Inflammatory macrophage (primary cell): ENCODE measurements around the gene MFAP2.
"Not testable (repeated sequence)": the region's sequence is repeated elsewhere in the genome, so short reads cannot be mapped to it uniquely, and the experiment has no call there.

Experiments used
- DNase-seq, 2 donors: peaks; one replicate each; pipeline ENCODE4 v3.0.0-alpha.2; 2020 to 2022

MFAP2 gene

DNA sequence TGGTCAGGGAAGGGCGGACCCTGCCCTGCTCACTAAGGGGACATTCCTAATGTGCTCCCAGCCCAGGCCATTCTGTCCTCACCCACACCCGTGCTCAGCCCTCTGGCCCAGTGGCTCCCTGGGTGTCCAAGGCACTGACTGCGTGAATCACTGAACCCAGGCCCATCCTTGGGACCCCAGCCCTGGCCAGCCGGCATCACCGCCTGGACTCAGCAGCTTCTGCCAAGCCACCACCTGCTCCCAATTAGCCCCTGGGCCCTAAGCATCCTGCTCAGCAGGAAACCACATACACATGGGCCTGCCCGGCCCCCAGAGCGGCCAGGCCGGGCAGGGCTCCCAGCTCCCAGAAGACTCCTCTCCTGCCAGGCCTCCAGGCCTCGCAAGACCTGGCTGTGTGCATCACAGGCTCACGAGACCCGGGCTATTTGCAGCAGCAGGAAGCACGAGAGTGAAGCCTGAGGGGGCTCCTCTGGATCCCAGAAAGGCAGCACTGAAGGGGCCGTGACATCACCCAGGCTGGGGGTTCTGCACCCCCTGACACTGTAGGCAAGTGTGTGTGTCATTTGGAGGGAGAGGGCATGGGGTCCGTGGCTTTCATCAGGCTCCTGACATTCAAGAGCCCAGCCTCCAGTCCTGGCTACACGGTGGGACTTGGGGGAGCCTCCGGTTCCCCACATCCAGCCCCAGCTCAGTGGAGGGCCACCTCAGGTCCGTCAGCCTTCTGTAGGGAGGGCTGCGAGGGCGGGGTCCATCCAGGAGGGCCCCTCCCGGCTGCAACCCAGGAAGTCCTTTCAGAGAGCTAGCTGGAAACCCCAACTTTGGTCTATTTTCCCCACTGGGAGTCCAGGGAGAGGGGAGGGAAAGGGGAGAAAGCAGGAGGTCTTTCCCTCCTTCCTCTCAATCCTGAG, 1.6 kb downstream of the MFAP2 start:
- DNase-seq: no peak

- DNase-seq: no peak
Measured at GRCh38 chr1:16978139-16978538, 2.3 kb downstream of the MFAP2 start.

GRCh38 chr1:16977377-16977776, 3.0 kb downstream of the MFAP2 start:
- no peak for DNase-seq

DNA sequence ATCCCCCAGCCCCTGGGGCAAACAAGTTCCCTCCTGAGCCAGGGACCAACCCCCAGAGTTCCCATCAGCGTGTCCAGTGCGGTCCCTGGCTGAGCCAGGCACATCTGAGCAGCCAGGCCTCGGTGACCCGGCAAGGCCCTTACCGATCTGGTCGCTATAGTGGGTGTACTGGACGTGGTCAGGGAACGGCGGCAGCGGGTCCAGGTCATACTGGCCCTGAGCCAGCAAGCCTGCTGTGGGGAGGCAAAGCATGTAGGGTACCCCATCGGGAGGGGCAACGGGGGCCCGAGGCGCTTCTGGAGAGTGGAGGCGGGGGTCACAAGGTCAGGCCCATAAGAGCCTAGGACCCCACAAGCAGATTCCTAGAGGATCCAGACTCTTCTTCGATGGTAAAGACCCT, 3.5 kb downstream of the MFAP2 start:
- DNase-seq: no peak

DNA sequence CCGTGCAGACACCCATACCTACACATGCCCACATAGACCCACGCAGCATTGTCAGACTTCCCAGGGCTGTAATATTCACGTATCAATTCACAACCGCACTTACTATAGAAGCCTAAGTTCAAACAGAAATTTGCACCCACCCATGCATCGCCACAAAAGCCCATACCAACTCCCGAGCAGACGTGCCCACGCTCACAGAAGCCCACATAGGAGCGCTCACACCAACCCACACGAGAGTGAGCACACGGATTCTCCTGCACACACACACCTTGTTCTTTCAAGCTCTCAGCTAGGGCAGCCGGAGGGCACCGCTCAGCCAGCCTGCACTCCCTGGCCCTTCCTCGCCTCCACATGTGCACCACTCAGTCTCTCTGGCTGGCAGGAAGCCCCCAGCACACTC, 4.6 kb downstream of the MFAP2 start:
- no peak for DNase-seq

- no peak for DNase-seq
Measured at GRCh38 chr1:16975211-16975610, 5.2 kb downstream of the MFAP2 start.

DNA sequence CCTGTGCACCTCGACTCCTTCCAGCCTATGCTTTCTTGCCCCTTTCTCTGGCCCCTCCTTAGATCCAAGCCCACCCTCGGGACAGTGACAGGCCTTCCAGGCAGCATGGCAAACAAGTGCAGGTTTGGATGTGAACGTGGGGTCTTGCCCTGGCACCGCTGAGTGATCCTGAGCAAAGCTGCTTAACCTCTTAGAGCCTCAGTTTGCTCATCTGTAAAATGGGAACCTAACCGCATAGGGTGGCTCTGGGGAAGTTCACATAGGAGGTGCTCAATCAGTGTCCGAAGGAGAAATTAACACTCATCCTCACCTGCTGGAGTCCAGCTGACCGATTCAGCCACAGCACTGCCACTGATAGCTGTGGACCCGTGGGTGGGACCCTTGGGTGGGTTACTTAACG, 7.2 kb downstream of the MFAP2 start:
- DNase-seq: no peak

DNA sequence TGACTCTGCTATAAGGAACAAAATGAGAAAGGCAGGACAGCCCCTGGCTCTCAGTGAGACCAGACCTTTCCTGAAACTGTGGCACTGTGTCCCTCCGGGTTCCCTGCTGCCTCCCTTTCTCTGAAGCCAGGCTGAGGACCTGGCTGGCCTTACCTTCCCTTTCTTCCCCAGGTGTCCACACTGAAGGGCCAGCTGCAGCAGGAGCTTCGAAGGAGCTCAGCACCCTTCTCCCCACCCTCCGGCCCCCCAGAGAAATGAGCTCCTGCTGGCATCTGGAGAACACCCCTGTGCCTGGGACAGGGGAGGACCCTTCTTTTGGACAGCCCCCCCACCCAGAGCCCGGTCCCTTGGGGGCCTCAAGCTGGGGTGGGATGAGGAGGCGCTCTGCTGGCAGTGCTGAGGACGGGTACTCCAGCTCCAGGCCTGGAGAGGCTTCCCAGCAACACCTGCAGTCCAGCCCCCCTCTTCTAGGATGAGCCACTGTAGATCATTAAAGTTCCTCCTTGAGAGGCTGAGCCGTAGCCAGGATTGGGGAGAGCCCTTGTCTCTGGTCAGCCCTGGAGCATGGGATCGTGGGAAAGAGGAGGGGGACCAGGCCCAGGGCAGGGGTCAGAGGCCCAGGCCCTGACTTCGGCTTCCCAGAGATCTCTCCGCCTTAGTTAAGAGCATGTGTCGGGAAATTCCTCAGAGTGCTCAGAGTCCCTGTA, 8.1 kb downstream of the MFAP2 start:
- no peak for DNase-seq

GRCh38 chr1:16971341-16972188, 8.9 kb downstream of the MFAP2 start:
- no peak for DNase-seq

DNA sequence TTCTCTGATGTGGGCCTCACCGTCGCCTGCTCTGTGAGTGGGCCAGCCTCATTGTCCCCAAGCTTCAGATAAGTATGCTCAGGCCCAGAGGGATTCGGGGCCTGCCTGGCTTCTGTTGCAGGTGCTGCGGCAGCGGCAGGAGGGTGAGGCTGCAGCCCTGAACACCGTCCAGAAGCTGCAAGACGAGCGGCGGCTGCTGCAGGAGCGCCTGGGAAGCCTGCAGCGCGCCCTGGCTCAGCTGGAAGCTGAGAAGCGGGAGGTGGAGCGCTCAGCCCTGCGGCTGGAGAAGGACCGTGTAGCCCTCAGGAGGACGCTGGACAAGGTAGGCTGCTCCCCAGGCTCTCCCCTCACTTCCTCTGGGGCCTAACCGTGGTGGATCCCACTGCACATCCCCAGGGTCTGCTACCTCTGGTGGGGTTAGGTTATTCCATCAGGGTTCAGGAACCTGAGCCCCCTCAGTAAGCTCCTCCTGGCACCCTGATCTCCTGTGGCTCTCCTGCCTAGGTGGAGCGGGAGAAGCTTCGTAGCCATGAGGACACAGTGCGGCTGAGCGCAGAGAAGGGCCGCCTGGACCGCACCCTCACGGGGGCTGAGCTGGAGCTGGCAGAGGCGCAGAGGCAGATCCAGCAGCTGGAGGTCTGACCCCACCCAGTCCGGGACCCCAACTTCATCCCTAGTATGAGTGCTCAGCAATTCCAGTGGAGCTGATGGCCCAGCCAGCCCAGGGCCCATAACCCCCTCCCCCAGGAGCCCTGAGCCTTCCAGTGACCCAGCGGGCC, 10.1 kb downstream of the MFAP2 start:
- DNase-seq: no peak

GRCh38 chr1:16969651-16970050, 10.8 kb downstream of the MFAP2 start:
- DNase-seq: no peak

DNA sequence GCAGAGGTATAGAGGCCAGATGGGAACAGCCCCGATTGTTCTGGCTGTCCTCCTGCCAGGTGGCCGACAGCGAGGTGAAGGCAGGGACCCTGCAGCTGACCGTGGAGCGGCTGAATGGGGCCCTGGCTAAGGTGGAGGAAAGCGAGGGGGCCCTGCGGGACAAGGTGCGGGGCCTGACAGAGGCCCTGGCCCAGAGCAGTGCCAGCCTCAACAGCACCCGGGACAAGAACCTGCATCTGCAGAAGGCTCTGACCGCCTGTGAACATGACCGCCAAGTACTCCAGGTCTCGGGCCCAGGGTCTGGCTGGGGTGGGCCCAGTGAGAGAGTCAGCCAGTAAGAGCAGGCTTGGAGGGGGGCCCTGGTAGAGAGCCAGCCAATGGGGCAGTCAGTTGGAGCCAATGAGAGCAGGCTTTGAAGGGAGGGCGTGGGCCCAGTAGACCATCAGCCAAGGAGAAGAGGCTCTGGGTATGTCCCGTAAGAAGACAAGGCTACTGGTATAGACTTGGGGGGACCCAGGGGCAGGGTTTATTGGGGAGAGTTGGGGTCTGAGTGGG, 11.3 kb downstream of the MFAP2 start:
- no peak for DNase-seq

- no peak for DNase-seq
Measured at GRCh38 chr1:16968372-16968771, 12.0 kb downstream of the MFAP2 start.

- no peak for DNase-seq
Measured at GRCh38 chr1:16967962-16968361, 12.5 kb downstream of the MFAP2 start.

DNA sequence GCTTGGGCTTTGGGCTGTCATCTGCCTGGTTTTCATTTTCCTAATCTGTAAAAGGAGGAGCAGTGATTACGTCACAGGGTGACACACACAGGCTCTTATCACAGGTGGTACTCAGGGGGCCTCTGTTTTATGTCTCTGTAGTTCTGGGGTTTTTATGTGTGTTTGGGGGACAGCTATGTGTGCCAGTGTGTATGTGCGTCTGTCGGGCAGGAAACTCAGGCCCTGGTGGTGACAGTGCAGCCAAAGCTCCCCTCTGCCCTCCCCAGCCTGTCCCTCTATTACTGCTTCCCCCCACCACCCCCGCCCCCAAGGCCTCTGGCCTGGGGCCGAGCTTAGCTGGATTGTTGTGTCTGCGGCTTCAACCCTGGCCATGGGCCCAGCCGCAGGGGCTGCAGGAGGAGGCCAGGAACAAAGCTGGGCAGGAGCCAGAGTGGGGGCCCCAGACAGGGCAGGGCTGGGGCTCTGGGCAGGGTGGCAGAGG, 13.3 kb downstream of the MFAP2 start:
- no peak for DNase-seq

GRCh38 chr1:16966282-16966681, 14.1 kb downstream of the MFAP2 start:
- DNase-seq: no peak

DNA sequence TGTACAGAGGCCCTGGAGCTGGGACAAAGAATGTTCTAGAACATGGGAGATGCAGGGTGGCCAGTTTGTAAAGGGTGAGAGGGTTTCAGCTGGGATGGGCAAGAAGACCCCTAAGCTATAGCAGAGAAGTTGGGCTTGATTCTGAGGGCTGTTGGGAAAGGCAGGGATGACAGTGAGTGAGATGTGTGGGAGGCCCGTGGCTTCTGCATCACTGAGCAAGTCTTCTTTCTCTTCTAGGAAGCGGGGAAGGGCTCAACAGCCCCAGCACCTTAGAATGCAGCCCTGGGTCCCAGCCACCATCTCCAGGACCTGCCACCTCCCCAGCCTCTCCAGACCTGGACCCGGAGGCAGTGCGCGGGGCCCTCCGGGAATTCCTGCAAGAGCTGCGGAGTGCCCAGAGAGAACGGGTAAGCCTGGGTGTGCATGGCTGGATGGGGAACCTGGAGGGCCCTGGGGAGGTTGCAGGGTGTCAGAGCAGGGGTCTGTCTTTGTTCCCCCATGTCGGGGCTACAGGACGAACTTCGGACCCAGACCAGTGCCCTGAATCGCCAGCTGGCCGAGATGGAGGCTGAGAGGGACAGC, 14.8 kb downstream of the MFAP2 start:
- peak in 1 of 2 donors; percentile 29 for DNase-seq

DNA sequence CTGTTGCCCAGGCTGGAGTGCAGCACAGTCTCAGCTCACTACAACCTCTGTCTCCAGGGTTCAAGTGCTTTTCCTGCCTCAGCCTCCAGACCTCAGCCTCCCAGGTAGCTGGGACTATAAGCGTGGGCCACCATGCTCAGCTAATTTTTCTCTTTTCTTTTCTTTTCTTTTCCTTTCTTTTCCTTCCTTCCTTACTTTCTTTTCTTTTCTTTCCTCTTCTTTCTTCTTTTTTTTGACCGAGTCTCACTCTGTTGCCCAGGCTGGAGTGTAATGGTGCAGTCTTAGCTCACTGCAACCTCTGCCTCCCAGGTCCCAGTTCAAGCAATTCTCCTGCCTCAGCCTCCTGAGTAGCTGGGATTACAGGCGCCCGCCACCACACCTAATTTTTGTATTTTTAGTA, 16.3 kb downstream of the MFAP2 start:
- not testable (repeated sequence) for DNase-seq

GRCh38 chr1:16961297-16962133, 18.9 kb downstream of the MFAP2 start:
- no peak for DNase-seq

DNA sequence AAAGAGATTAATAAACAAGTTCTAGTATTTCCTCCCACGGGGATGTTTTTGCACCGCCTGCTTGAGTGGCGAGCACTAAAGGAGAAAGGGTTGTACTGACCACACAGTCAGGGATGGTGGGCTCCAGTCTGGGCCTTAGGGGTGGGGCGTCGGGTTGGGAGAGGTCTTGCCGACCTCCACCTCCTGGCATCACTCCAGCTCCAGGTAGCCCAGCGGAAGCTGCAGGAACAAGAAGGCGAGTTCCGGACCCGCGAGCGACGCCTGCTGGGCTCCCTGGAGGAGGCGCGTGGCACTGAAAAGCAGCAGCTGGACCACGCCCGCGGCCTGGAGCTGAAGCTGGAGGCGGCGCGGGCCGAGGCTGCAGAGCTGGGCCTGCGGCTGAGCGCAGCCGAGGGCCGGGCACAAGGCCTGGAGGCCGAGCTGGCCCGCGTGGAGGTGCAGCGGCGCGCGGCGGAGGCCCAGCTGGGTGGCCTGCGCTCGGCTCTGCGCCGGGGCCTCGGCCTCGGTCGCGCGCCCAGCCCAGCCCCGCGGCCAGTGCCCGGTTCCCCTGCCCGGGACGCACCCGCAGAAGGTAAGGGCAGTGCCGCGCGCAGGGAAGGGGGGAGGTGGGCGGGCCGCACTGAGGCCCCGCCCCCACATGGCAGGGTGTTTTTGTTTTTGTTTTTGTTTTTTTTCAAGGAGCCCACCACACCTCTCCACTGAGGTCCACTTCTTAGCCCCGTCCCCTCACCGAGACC, 19.7 kb downstream of the MFAP2 start:
- peak; percentile 78 to 89 for DNase-seq
